Stimulated activated CD8-positive, alpha-beta memory T cell treated with anti-CD3 and anti-CD28 coated beads, Interleukin-4, amount 100 ng/mL, for 1 hour (primary cell): Measurements from ENCODE around the gene ZFP69.
A peak's percentile ranks its signal among the peaks of the same experiment; 100 is the strongest.
"Not testable (repeated sequence)": the region's sequence is repeated elsewhere in the genome, so short reads cannot be mapped to it uniquely, and the experiment has no call there.

Experiments used
- DNase-seq, 2 donors: peaks; one replicate each; pipeline ENCODE4 v3.0.0-alpha.2; 2020; ENCODE audit warnings: low read depth in 2 of 2, low spot score in 1 of 2

Gene ZFP69

GRCh38 chr1:40476924-40477677 is at the start of gene ZFP69:
Gene ZFP69 (plus strand): TSS chr1:40477290. CDS start chr1:40479362, 2,072 bp downstream.
- peak; percentile 29 to 49 for DNase-seq

GRCh38 chr1:40431385-40431784 is 45.7 kb upstream of the ZFP69 start:
- DNase-seq: no peak

- DNase-seq: no peak
Observed at GRCh38 chr1:40432644-40433390, 44.3 kb upstream of the ZFP69 start.

GRCh38 chr1:40435471-40435870 is 41.6 kb upstream of the ZFP69 start:
- no peak for DNase-seq

DNA sequence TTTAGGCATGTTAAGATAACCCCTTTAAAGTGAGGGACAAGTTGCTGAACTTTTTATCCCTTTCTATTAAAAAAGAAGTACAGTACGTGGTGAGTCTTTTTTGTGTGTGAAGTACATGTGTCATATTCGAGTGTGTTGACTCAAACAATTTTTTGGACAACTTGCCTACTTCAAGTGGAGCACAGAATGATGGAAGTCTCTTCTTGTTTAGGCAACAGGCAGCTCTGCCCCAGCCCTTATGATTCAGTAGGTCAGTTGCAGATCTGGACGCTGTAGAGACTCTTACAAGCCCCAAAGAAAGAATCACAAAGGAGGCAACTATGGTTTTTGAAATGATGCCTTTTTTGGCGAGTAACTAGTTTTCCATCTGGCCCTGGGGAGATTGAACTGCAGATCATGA is 41.2 kb upstream of the ZFP69 start:
- DNase-seq: no peak

DNA sequence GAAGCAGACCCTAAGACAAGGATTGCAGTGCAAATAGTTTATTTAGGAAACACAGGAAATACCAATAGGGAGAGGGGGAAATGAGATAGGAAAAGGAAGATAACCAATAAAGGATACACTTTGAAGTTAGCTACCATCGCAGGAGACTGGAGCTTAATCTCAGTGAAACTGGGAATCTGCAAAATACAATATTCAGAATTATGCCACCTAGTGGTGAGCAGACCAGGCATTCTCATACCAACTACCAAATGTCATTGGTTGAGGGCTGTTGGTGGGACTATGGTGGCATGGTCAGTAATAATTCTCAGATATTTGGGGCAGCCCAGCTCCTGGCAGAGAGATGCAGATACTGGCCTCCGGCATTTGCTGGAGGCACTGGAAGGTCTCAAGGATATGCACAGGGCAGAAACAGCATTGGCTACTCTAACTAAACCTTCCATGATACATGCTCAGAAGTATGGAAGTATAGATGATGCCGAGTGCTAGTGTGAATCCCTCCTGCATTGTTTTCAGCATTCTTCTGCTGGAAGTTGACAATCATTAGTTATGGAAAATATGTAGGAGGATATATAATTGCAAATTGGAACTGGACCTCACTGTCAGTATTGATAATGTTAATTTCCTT is 38.6 kb upstream of the ZFP69 start:
- no peak for DNase-seq

DNA sequence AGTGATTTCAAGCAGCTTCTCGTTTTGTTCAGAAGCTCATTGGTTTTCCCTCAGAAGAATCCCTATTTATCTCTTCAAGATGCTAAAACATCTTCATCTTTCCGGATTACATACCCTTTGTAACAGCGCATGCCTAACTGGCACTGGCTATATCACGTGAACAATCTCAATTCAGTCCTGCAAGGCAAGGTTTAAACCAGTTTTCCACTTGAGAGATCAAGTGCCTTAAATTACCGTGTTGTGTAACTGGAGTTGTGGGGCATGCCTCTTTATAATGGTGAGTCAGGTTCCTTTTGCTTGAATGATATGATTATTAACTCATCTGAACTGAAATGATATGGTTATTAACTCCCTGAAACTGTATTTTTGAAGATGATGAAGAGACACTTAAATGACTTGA is 37.8 kb upstream of the ZFP69 start:
- no peak for DNase-seq

- peak; percentile 72 to 82 for DNase-seq
Observed at GRCh38 chr1:40449684-40450494, 27.2 kb upstream of the ZFP69 start, which contains the start of gene ZFP69B. Gene ZFP69B (plus strand): TSS chr1:40450476. CDS start chr1:40450962, 486 bp downstream.

GRCh38 chr1:40450495-40451237 is 26.4 kb upstream of the ZFP69 start:
- peak; percentile 60 to 71 for DNase-seq

DNA sequence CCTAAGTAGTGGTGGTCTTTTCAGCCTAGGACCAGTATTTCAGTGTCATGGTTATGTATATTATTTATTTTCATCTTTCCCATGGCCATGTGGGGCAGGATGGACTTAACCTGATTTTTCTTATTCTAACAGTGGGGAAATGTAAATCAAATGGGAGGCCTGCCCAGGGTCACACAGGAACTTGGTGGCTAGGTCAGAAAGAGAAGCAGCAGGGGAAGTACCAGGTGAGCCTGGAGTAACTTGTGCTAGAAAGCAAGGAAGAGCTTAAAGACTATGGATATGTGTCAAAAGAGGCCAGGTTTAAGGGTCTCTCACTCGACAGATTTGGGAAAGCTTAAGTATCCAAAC is 25.9 kb upstream of the ZFP69 start:
- no peak for DNase-seq

DNA sequence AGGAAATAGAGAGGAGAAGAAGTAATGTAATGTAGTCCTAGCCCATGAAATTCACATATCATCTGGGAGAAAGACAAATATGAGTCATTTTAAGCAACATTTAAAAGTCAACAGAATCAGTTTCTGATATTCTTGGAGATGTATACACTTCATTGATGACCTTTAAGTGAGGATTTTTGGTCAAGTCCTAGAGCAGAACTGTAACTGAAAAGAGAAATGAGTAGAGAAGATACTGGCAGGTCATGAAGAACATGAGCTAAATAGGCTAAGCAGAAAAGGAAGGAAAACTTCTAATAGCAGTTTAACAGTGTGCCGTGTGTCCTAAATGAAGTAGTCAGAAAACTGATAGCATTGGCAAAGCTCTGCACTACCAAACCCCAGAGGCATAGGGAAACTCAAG is 22.2 kb upstream of the ZFP69 start:
- DNase-seq: no peak

DNA sequence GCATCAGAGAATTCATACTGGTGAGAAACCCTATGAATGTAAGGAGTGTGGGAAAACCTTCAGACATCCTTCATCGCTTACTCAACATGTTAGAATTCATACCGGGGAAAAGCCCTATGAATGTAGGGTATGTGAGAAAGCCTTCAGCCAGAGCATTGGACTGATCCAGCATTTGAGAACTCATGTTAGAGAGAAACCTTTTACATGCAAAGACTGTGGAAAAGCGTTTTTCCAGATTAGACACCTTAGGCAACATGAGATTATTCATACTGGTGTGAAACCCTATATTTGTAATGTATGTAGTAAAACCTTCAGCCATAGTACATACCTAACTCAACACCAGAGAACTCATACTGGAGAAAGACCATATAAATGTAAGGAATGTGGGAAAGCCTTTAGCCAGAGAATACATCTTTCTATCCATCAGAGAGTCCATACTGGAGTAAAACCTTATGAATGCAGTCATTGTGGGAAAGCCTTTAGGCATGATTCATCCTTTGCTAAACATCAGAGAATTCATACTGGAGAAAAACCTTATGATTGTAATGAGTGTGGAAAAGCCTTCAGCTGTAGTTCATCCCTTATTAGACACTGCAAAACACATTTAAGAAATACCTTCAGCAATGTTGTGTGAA is 14.0 kb upstream of the ZFP69 start:
- DNase-seq: no peak

DNA sequence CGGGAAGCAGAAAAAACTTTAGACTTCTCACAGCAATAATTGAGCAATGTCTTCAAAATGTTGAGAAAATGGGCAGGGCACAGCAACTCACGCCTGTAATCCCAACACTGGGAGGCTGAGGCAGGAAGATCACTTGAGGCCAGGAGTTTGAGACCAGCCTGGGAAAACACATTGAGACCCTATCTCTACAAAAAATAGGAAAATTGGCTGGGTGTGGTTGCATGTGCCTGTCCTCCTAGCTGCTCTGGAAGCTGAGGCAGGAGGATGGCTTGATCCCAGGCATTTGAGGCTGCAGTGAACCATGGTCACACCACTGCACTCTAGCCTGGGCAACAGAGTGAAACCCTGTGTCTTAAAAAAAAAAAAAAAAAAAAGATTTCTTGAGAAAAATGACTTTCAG is 7.8 kb upstream of the ZFP69 start:
- DNase-seq: no peak

DNA sequence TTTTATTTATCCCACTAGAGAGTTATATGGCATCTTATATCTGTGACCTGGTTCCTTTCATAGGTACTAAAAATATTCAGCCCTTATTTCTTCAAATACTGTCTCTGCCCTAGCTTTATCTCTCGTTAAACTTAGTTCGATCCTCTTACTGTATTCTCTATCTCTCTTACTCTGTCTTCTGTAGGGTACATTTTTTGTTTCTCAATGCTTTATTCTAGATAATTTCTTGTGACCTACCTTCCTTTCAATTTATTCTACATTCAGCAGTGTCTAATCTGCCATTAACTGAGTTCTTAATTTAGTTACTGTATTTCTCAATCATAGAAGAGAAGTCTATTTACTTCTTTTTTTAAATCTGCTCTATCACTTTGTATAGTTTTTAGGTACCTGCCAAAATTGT is 1.8 kb upstream of the ZFP69 start:
- DNase-seq: no peak

DNA sequence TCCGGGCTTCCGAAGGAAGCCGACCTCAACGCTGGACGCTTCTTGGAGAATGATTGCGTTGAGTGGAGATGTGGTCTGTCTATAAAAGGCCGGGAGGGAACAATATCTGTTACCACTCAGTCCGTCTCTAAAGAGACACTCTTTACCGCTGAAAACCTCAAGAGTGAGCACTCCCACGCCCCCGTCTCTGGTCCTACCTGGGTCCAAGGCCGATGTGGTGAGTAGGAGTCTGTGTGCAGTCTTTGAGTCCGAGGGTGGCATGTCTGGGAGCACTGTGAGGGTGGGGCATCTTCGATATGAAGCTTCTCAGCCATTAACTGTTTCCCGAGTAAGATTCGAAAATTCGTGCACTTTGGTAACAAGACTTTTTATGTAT is 576 bp downstream of the ZFP69 start:
- no peak for DNase-seq

DNA sequence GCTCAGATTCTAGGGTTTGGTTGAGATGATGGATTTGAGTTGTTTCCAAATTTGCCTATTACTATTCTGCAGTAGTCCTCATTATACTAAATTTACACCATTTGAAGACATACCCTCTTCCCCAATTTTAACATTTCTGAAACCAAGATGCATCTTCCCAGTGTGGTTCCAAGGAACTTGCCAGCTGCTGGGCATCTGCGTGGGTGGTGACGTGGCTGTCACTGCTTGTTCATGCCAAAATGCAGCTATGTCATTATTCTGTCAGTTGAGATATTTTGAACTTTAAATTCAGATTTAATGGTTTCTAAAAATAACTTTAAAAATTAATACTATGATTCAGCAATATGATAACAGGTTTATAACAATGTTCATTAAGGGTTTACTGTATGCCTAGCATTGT is 1.2 kb downstream of the ZFP69 start:
- no peak for DNase-seq

DNA sequence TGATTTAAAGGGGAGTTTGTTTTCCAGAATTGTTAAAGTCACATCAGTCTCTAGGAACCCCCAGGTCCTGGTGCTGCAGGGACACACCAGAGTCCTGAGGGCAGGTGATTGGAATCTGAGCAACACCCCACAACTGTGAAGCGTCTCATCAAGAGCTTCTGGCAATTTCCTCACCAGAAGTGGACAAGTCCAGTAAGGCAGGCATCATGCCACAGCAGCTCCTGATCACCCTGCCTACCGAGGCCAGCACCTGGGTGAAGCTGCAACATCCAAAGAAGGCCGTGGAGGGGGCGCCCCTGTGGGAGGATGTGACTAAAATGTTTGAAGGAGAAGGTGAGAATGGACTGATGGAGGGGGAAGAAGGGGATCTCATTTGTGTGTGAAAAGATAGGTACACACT is 2.1 kb downstream of the ZFP69 start:
- no peak for DNase-seq

GRCh38 chr1:40495315-40495903 is 18.3 kb downstream of the ZFP69 start:
- DNase-seq: no peak

DNA sequence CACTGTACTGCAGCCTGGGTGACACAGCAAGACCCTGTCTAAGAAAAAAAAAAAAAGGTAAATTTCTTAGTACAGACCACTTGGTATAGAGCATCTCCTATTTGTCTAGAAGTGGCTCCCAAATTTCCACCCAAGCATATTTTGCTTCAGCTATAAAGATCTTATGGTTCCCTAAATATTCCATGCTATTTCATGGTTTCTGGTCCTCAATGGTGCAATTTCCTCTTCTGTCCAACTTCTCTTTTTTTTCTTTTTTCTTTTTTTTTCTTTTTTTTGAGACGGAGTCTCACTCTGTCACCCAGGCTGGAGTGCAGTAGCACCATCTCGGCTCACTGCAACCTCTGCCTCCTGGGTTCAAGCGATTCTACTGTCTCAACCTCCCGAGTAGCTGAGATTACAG is 25.6 kb downstream of the ZFP69 start:
- not testable (repeated sequence) for DNase-seq

DNA sequence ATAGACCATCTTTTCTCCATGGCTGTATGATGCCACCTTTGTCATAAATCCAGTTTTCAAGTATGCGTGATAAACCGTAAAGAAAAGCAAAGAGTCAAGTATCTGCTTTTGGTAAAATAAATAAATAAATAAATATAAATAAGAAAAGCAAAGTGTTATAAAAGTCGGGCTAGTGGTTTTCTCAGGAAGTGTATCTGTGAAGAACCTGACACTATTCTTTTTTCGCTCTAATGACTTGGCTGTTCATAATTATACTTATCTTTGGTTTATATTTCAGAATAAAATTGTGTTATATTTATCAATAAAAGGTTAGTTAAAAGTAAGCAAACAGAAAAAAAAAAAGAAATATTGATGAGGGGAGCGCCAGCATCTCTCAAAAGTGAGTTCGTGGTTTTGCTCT is 30.9 kb downstream of the ZFP69 start:
- no peak for DNase-seq
